SU-DHL-6 (cell line): ENCODE data around the gene CRADD.

Experiments used
- CTCF ChIP-seq: fragments of 200-600 bp; sonication (generic); IDR thresholded peaks from one replicate; pipeline ENCODE4 v1.5.1; 2017; ENCODE audit warnings: antibody characterized with exemption, mild to moderate bottlenecking, low read length, moderate library complexity; ENCODE audit not compliant: insufficient read depth, poor library complexity, severe bottlenecking
- EZH2phosphoT487 ChIP-seq: fragments of 200-600 bp; sonication (generic), shearing (Covaris generic); conservative IDR thresholded peaks from 2 replicates; pipeline ENCODE4 v1.6.1; 2018; ENCODE audit warnings: mild to moderate bottlenecking, antibody characterized with exemption, low read length, moderate library complexity, mixed read lengths

- TF ChIP-seq CTCF (no peak), EZH2phosphoT487 (no peak)
Measured at GRCh38 chr12:93741659-93742109, 64.5 kb downstream of the CRADD start.
